NCI-H1417 treated with DMSO at 0.1 percent for 48 hours (cell line): ENCODE measurements around the gene SPEF2.
"Not testable (repeated sequence)": the region's sequence is repeated elsewhere in the genome, so short reads cannot be mapped to it uniquely, and the experiment has no call there.

Experiments used
- DNase-seq: peaks from one replicate; lab custom pipeline; 2025; lab: John Stamatoyannopoulos, UW

The SPEF2 gene

DNA sequence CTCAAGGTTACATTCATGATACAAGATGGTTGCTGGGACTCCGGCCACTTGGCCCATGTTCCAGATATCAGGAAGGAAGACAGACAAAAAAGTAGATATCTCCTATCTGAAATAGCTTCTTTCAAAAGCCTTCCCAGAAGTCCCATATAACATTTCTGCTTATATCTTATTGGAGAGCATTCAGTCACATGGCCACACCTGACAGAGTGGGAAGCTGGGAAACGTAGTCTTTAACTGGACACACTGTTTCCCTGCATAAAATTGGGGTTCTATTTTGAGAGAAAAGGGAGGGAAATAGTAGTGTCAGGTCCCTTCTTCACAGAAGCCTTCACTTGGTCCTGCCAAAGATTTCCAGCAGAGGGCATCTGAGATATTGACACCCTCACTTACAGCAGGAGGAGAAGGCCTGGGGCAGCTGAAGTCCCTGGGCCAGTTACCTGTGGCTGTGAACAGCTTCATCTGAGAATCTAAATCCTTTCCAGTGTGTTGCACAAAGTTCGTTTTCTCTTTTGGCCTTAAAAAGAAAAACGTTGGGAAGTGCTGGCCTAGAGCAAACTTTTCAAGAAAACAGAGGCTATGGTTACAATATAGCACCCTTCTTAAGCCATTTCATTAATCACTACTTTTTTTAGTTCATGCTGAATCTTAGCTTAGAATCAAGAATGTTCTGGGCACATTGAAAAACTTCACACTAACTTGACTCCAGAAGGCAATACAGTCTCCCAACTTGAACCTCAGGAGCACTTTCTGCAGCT, 33.5 kb downstream of the SPEF2 start:
- no peak for DNase-seq

DNA sequence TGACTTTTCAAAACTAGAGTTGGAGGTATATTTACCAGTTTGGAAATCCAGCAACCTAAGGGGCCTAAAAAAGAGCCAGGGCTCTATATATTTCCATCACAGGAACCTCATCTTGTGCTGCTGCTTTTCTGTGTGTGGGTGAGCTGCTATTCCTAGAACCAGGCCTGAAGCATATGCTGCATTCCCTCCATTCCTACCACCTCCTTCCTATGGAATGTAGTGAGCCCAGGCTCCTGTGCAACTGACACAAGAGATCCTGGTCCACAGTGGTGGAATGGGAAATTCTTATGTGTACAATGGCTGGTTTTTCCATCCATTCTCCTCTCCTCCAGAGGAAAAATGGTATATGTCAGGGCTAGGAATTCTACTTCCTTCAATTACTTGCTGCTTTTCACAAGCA, 39.1 kb downstream of the SPEF2 start:
- DNase-seq, result no peak

DNA sequence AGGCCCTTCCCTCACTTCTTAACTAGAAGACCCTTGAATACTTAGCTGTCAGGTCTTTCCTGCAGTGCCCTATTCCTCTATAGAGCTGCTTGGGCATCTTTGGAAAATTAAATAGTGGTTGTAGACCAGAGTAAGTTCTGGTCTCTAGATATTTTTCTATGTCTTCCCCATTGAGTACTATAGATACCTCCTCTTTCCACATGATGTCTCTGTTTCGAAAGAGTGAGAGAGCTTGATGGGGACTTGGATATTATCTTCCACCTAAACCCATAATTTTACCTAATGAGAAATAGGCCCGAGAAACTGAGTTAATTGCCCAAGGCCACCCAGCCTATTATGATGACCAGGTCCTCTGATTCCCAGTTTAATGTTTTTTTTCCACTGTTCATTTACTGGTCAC, 40.2 kb downstream of the SPEF2 start:
- no peak for DNase-seq

DNA sequence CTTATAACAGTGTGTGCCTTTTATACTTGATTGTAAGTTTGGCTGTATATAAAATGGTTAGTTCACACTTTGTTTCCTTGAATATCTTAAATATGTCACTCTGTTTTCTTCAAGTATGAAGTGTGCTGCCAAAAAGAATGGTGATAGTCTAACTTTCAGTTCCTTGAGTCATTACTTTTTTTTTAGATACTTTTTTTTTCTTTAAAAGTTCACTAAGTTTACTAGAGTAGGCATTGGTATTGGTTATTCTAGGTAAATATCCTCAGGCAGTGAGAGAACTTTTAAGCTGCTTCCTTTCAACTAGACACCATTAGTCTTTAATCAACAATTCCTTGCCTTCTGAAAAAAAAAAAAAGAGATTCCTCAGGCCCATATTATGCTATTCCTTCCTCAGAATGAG, 41.9 kb downstream of the SPEF2 start:
- no peak for DNase-seq

DNA sequence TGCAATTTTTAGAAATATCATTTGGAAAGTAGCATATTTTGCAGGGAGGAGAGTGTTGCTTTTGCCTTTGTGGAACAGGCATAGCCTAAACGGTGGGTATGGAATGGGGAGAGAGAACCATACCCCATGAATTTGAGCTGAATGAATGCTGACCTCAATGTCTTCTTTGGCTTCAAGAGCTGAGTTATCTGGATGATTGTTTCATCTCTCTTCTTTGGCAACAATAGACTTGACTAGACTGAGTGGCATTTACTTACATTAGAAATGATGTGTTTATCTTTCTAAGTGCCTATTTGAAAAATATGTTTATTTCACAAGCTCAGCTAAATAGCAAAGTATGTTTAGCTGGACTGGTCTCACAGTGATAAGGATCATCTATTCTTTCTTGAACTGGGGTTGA, 42.8 kb downstream of the SPEF2 start:
- DNase-seq, result no peak

DNA sequence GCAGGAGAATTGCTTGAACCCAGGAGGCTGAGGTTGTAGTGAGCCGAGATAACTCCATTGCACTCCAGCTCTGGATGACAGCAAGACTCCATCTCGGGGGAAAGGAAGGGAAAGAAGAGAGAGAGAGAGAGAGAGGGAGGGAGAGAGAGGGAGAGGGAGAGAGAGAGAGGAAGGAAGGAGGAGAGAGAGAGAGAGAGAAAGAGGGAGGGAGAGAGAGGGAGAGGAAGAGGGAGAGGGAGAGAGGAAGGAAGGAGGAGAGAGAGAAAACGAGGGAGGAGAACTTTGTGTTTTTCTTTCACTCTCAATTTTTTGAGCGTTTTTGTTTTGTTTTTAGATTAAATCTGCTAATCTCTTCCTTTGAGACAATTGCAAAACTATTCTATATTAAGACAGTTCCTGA, 46.9 kb downstream of the SPEF2 start:
- DNase-seq, result no peak

DNA sequence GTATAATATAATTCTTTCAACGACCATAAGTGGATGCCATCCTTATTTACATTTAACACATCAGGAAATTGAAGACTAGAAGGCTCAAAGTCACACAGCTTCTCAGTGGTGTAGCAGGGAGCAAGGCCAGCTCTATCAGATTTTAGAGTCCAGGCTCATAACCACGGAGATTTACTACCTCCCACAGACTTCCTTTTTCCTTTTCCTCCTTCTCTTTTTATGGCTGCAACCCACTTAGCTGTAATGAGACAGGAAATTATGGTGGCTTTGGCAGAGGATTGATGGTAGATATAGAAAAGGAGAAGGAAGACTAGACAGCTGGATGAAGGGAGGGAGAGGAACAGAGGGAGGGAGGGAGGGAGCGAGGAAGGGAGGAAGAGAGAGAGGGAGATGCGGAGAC, 47.4 kb downstream of the SPEF2 start:
- no peak for DNase-seq

DNA sequence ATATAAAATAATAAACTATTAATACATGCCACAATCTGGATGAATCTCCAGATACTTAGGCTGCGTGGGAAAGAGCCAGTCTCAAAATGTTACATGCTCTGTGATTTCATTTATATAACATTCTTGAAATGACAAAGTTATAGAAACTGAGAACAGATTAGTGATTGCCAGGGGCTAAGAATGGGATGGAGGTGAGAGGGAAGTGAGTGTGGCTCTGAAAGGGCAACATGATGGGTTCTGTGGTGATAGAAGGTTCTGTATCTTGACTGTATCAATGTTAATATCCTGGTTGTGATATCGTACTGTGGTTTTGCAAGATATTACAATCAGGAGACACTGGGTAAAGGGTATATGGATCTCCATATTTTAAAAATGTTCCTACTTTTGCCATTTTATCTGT, 50.7 kb downstream of the SPEF2 start:
- no peak for DNase-seq

DNA sequence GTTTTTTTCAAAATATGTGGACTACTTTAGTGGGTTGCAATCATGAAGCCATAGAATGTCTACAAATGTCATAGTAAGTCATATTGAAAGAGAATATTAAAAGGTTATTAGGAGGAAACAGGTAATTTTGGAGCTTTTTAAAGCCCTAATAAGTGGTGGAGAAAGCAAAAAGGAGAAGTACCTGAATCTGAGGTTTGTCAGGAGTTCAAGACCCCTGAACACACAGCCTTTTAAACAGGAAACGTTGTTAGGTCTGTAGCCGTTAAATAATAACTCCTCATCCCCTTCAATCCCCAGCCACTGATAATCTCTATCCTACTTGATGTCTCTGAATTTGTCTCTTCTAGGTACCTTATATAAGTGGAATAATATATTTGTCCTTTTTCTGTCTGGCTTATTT, 51.1 kb downstream of the SPEF2 start:
- no peak for DNase-seq

DNA sequence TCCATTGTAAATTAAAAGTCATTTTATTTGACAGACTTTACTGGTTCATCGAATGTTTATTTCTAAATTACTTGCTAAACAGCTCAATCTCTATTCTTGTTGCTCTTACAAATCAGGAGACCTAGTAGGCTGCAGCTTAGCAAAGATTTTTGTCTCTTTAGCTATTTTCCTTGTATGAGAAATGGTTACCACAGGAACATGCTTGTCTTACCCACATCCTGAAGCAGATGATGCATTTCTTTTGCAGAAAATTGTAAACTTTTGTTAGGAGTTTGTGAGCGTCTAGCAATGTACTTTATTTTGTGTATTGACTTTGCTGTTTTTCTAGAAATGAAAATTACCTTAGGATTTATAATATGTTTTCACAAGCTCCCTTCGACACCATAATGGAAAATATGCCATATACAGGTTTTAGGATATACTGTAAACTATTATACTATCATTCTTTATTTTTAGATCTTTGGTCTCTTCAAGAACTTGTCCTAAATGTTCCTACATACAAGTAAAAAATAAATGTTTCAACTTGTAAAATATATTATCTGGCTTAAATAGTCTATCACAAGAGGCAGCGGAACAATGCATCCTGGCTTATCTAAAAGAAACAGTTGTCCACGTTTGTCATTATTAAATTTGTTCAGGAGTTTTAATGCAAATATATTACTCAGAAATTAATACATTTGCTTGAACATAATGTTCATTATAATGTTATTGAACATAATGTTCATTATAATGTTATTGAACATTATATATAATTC, 54.1 kb downstream of the SPEF2 start:
- DNase-seq, result no peak

DNA sequence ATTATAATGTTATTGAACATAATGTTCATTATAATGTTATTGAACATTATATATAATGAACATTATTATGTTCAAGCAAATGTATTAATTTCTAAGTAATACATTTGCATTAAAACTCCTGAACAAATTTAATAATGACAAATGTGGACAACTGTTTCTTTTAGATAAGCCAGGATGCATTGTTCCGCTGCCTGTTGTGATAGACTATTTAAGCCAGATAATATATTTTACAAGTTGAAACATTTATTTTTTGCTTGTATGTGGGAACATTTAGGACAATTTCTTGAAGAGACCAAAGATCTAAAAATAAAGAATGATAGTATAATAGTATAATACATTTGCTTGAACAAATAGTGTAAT, 54.6 kb downstream of the SPEF2 start:
- DNase-seq, result not testable (repeated sequence)

DNA sequence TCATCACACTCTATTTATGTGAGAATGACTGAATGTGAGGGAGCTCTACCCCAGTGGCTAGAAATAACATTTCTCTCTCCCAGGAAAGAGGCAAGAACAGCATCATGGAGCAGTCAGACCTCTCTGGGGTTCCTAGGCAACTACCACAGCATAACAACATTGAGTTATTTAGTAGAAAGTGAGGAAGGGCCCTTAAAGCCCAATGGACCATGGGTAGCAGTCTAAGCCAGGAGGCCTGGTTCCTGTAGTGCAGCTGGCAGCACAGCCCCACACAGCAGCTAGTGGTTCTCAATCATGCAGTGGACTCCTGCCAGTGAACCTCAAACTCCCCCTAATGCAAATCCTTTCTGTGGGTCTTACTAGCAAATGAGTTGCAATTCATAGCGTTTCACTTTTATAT, 55.3 kb downstream of the SPEF2 start:
- no peak for DNase-seq

DNA sequence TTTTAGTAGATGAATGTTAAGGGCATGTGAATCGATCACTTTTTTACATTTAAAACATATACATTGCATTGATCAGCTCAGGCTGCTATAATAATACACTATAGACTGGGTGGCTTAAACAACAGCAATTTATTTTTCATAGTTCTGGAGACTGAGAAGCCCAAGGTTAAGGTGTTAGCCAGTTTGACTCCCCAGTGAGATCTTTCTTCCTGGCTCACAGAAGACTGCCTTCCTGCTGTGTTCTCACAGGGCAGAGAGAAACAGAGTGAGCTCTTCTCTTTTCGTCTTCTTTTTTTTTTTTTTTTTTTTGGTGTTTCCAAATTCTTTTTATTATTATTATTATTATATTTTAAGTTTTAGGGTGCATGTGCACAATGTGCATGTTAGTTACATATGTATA, 56.4 kb downstream of the SPEF2 start:
- DNase-seq, result no peak

DNA sequence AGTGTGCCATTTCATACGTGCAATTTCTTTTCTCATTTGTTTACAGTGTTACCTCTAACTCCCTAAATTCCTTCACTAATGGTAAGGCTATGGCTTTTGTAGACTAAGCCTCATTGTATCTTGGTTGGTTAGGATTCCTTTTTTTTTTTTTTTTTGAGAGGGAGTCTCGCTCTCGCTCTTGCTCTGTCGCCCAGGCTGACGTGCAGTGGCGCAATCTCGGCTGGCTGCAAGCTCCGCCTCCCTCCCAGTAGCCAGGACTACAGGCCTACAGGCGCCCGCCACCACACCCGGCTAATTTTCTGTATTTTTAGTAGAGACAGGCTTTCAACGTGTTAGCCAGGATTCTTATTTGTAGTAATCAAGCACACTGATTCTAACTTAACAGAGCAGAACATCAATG, 57.7 kb downstream of the SPEF2 start:
- no peak for DNase-seq

DNA sequence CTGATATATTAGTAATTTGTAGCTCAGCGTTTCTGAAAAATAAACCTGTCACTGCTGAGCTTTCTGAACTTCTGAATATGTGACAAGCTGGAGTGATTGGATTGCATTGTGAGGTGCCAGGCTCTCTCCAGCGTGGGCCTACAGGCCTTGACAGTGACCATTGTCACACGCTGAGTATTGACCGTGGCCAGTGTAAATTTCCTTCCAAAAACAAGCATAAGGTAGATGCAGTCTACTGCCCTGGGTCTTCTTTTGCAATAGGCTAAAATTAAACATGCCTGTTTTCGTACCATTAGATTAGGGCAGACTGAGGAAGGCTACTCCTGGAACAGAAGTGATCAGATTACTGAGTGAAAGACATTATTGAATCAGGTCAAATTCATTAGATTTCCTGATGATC, 60.2 kb downstream of the SPEF2 start:
- DNase-seq, result no peak

DNA sequence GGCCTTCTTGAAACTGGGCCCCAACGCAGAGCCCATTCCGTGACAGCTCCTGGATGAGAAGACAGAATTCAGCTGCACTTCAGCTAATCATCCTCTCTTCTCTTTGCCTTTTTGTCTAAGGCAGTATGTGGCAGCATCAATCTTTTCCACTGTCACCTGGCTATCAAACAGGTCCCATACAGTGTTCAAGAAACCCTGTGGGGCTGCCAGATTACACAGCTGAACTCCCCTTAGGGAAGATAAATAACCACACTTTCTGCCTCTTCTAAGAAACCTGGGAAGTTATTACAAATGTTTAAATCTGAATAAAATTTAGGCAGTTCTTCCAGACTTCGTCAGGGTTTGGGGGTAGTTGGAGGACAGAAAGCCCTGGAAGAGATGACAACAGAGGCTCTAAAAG, 61.0 kb downstream of the SPEF2 start:
- no peak for DNase-seq

DNA sequence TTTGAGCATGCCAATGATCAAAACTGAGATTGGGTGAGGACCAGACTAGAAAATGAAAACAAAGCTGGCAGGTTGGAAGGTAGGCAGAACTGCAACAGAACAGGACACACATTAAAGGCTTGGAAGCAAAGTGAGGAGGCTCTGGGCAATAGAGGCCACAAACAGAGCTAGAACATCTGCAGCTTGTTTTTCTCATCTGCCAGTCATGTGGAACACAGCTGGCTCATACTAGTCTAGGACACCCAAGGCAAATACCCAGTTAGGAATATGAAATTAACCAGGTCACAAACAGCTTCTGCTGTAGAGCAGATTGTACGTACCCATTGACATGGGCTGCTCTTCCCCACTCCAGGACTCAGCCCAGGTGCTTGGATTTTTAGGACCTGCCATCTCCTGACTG, 61.7 kb downstream of the SPEF2 start:
- no peak for DNase-seq

DNA sequence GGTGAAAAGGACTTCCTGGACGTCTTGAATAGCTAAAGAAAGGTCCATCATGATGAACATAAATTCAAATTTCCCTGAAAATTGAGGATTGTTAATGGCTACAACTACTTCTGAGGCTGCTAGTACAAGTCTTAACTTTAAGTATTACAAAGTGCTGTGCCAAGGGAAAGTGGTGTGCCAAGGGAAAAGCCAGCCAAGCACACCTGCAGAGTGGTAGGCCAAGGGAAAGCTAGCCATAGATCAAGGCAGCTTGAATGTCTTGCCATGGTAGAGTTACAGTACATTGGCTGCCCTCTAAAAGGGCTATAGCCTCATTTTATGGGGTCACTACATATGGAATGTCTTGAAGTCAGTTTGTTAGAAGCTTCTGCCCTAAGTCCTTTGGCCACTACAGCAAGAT, 64.2 kb downstream of the SPEF2 start:
- DNase-seq, result no peak

DNA sequence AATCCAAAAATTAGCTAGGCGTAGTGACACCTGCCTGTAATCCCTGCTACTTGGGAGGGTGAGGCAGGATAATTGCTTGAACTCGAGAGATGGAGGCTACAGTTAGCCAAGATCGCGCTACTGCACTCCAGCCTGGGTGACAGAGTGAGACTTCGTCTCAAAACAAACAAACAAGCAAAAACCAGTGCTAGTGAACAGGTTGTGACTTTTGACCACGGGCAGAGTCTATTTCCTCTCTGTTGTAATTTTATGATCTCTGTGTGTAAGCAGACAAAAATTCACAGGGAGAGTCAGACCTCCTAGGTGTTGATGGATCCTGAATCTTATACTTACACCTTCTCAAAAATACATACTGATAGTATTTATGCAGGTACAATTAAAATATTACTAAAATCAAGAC, 65.8 kb downstream of the SPEF2 start:
- no peak for DNase-seq

DNA sequence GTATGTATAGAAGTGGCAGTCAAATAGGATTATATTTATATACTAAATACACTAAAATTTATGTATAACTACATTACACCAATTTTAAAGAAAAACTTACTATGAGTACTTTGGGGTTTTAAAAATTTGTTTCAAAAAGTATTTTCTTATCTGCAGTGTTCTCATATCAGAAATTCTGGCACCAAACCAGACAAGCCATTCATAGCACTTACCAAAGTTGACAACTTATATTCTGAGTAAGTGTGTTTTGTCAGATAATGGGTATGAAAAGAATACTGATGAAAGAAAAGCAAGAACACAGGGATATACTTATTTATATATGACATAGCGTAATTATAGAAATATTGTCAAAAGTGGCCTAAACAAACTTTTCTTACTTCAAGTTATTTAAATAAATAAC, 67.5 kb downstream of the SPEF2 start:
- DNase-seq, result no peak

DNA sequence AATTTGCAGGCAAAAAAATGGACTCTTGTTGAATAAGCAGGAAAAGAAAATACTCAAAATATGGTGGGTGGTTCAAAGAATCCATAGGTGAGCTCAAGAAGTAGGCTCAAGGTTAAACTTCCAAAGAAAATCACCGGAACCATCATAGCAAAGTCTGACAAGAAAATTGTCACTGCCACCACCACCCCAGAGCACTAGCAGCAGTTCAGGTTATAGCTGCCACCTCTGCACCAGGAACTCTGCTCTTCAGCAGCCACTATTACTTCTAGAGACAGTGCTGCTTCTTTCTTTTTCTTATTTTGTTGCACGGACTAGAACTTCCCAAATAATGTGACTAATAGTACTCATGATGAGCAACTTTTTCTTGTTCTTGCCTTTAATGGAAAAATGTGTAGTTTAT, 70.3 kb downstream of the SPEF2 start:
- DNase-seq, result no peak

DNA sequence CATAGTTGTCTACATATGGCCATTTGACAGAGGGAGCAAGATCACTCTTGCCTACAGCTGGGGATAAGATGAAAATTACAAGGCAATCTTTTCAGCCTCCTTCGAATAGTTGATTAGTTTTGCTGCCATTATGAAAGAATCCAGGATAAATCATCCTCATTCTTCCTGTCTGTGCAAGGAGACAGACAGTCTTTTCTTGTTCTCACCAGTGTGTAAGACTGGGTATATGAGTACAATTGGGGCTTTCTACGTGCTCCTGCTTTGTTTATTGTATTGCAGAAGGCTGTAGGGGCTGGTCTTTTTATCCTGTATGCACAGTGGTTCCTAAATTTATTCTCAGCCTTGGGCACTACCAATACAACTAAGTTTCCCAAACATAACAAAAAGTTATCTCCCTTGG, 76.8 kb downstream of the SPEF2 start:
- DNase-seq, result no peak

DNA sequence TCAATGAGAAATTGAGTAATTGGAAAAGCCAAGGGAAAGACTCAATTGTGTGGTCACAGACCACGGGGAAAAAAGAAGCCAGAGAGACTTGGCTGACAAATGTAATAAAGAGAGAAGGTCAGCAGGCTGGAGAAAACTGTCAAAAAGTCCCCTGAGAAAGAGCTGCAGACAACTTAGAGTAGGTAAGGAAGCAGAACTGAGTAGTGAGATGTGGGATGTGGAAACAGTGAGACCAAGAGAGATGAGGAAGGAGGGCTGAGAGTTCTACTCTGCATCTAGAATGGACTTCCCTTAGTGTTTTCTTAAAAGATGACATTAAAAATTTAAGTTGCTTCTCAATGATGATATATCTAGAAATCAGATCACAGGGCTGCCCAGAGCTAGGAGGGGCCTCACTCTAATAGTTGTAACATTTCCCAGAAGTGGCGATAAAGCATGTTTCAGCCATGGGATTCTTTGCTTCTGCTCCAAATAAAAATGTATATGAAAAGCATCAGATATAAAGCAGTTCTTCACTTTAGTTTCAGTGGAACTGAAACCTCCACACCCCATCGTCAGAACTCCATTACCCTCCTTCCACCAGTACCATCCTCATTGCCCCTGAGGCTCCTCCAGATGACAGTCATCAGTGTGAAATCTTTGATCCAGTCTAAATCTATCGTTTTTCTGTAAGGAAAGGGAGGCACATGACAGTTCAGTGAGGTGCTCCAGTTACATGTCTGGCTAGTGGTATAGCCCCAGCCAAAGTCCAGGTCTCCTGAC, 80.6 kb downstream of the SPEF2 start:
- no peak for DNase-seq
